ENCODE data around the gene DDX27.

Gene DDX27

GRCh38 chr20:49275636-49276035, 56.4 kb downstream of the DDX27 start:
- TF ChIP-seq CTCF (IDR thresholded peaks at IDR 0.05; ENCODE audit: extremely low read depth, missing control alignments): no peak
- no peak for DNase-seq (ENCODE audit: low spot score)

GRCh38 chr20:49276161-49276960, 57.1 kb downstream of the DDX27 start:
- peak; percentile 56 for DNase-seq (ENCODE audit: low spot score)
- no peak for TF ChIP-seq CTCF (IDR thresholded peaks at IDR 0.05; ENCODE audit: extremely low read depth, missing control alignments)

GRCh38 chr20:49276961-49277785, 58.0 kb downstream of the DDX27 start:
- TF ChIP-seq CTCF (IDR thresholded peaks at IDR 0.05; ENCODE audit: extremely low read depth, missing control alignments): no peak
- peak; percentile 41 for DNase-seq (ENCODE audit: low spot score)

- no peak for DNase-seq (ENCODE audit: low spot score)
- TF ChIP-seq CTCF (IDR thresholded peaks at IDR 0.05; ENCODE audit: extremely low read depth, missing control alignments): no peak
Measured at GRCh38 chr20:49277786-49278035, 58.5 kb downstream of the DDX27 start.

GRCh38 chr20:49278036-49278817, 59.0 kb downstream of the DDX27 start, which contains the start of gene ZNFX1:
TSS of gene ZNFX1 (minus strand) at chr20:49278057. CDS start at chr20:49275839, 2,218 bp downstream.
- peak; percentile 96 for DNase-seq (ENCODE audit: low spot score)
- TF ChIP-seq CTCF (IDR thresholded peaks at IDR 0.05; ENCODE audit: extremely low read depth, missing control alignments): no peak

GRCh38 chr20:49278818-49279676, 59.8 kb downstream of the DDX27 start:
- no peak for TF ChIP-seq CTCF (IDR thresholded peaks at IDR 0.05; ENCODE audit: extremely low read depth, missing control alignments)
- DNase-seq (ENCODE audit: low spot score): no peak

Measured in GM20000 (cell line).